H1 (cell line): ENCODE results near the gene DOCK6. TPM values are rescaled to one million over a fixed set of nuclear protein-coding genes. Genes with fewer than 3 reads are reported as not detected.

Source experiments
- CTCF ChIA-PET: fragments of 300-600 bp; sonication (Branson Sonifier 250); formaldehyde crosslinking; loops from one replicate; lab custom pipeline; 2021; ENCODE audit not compliant: partially characterized antibody; lab: Charles Lee
- POLR2A ChIA-PET: fragments of 300-600 bp; sonication (Branson Sonifier 250); formaldehyde crosslinking; loops from one replicate; lab custom pipeline; 2021; ENCODE audit warnings: inconsistent platforms; ENCODE audit not compliant: partially characterized antibody; lab: Charles Lee
- DNase-seq, 2 experiments: peaks; one replicate each; pipeline versions ENCODE4 v3.0.0 to v3.0.0-alpha.2; 2010 to 2022; ENCODE audit warnings: low spot score in 2 of 2, low read depth in 1 of 2, mixed read lengths in 1 of 2
- FAIRE-seq: peaks from 2 replicates; lab custom pipeline; 2011; peaks lifted over from hg19 to GRCh38; lab: Jason Lieb, UNC
- H2AFZ ChIP-seq: 2 replicates; pipeline ENCODE4 v1.8.1; 2012; ENCODE audit warnings: low read length, inconsistent platforms
- H2AK5ac ChIP-seq: 2 replicates; pipeline ENCODE4 v1.6.1; 2013; ENCODE audit warnings: low read depth, low read length
- H2BK120ac ChIP-seq: replicated peaks from 2 replicates; pipeline ENCODE3; 2013; ENCODE audit warnings: low read depth, low read length, inconsistent platforms
- H2BK12ac ChIP-seq: 2 replicates; pipeline ENCODE4 v1.6.1; 2013; ENCODE audit warnings: low read depth, low read length
- H2BK15ac ChIP-seq: 2 replicates; pipeline ENCODE4 v1.6.1; 2013; ENCODE audit warnings: low read length
- H2BK20ac ChIP-seq: 2 replicates; pipeline ENCODE4 v1.6.1; 2013; ENCODE audit warnings: low read length
- H2BK5ac ChIP-seq: 2 replicates; pipeline ENCODE4 v1.6.1; 2013; ENCODE audit warnings: low read depth, low read length
- H3K14ac ChIP-seq: 2 replicates; pipeline ENCODE4 v1.6.1; 2013; ENCODE audit warnings: inconsistent platforms; ENCODE audit not compliant: insufficient read length
- H3K18ac ChIP-seq: 2 replicates; pipeline ENCODE4 v1.6.1; 2013; ENCODE audit warnings: low read length; ENCODE audit errors: extremely low read depth
- H3K23ac ChIP-seq: 2 replicates; pipeline ENCODE4 v1.6.1; 2013; ENCODE audit warnings: inconsistent platforms; ENCODE audit not compliant: insufficient read length
- H3K23me2 ChIP-seq: 2 replicates; pipeline ENCODE4 v1.6.1; 2013; ENCODE audit warnings: low read depth, low read length
- H3K27ac ChIP-seq: 2 replicates; pipeline ENCODE4 v1.6.1; 2011; ENCODE audit warnings: low read depth, low read length, inconsistent platforms
- H3K27me3 ChIP-seq, 4 experiments: replicated peaks in 1 of 4; 1 replicate in 1 of 4; 2 replicates in 3 of 4; pipeline versions ENCODE4 v1.6.1 to v1.8.1; 2011 to 2013; ENCODE audit warnings: low read length in 3 of 4, mild to moderate bottlenecking in 3 of 4, inconsistent platforms in 2 of 4, mixed read lengths in 2 of 4, moderate library complexity in 1 of 4; ENCODE audit not compliant: control insufficient read depth in 3 of 4, insufficient read depth in 3 of 4; ENCODE audit errors: extremely low read depth in 1 of 4
- H3K36me3 ChIP-seq, 4 experiments: 2 replicates each; pipeline versions ENCODE4 v1.6.1 to v1.8.1; 2011 to 2013; ENCODE audit warnings: mild to moderate bottlenecking in 4 of 4, low read length in 3 of 4, moderate library complexity in 2 of 4, control low read depth in 1 of 4, inconsistent platforms in 1 of 4; ENCODE audit not compliant: insufficient read depth in 4 of 4, control insufficient read depth in 2 of 4
- H3K4ac ChIP-seq: replicated peaks from 2 replicates; pipeline ENCODE3; 2013; ENCODE audit warnings: low read length, low read depth, mixed read lengths, inconsistent platforms; ENCODE audit not compliant: insufficient read length
- H3K4me1 ChIP-seq, 4 experiments: replicated peaks in 1 of 4; 1 replicate in 1 of 4; 2 replicates in 3 of 4; pipeline versions ENCODE4 v1.6.1 to v1.8.1; 2011 to 2013; ENCODE audit warnings: low read length in 3 of 4, inconsistent platforms in 2 of 4, mixed read lengths in 1 of 4; ENCODE audit not compliant: insufficient read depth in 4 of 4, control insufficient read depth in 3 of 4
- H3K4me2 ChIP-seq, 2 experiments: 2 replicates each; pipeline versions ENCODE4 v1.6.1 to v1.8.1; 2011 to 2013; ENCODE audit warnings: low read depth in 2 of 2, low read length in 2 of 2, control low read depth in 1 of 2, inconsistent platforms in 1 of 2, mild to moderate bottlenecking in 1 of 2; ENCODE audit not compliant: insufficient read depth in 1 of 2
- H3K4me3 ChIP-seq, 4 experiments: fragments of 200-600, 300-600 bp in 1 of 4; sonication (generic), shearing (Covaris generic), sonication (Bioruptor Twin) in 1 of 4; 2 replicates each; pipeline versions ENCODE4 v1.5.1 to v1.8.1; 2011 to 2016; ENCODE audit warnings: low read length in 4 of 4, low read depth in 3 of 4, control low read depth in 2 of 4, inconsistent platforms in 2 of 4, mild to moderate bottlenecking in 2 of 4, mixed read lengths in 1 of 4, moderate library complexity in 1 of 4; ENCODE audit not compliant: insufficient read depth in 2 of 4; ENCODE audit errors: extremely low read depth in 1 of 4
- H3K56ac ChIP-seq: replicated peaks from 2 replicates; pipeline ENCODE3; 2013; ENCODE audit warnings: low read depth, mild to moderate bottlenecking, mixed read lengths, low read length, inconsistent platforms; ENCODE audit not compliant: insufficient read length
- H3K79me1 ChIP-seq: 2 replicates; pipeline ENCODE4 v1.6.1; 2013; ENCODE audit warnings: low read depth, low read length, control low read depth
- H3K79me2 ChIP-seq, 2 experiments: 2 replicates each; pipeline versions ENCODE4 v1.6.1 to v1.8.1; 2012 to 2013; ENCODE audit warnings: low read length in 2 of 2, mild to moderate bottlenecking in 2 of 2, inconsistent platforms in 1 of 2; ENCODE audit not compliant: insufficient read depth in 2 of 2, control insufficient read depth in 1 of 2
- H3K9ac ChIP-seq, 4 experiments: replicated peaks in 1 of 4; 1 replicate in 1 of 4; 2 replicates in 3 of 4; pipeline versions ENCODE4 v1.6.1 to v1.8.1; 2011 to 2013; ENCODE audit warnings: low read depth in 3 of 4, low read length in 3 of 4, control low read depth in 2 of 4, mild to moderate bottlenecking in 2 of 4, moderate library complexity in 2 of 4, inconsistent platforms in 1 of 4; ENCODE audit errors: extremely low read depth in 1 of 4
- H3K9me3 ChIP-seq, 2 experiments: 2 replicates each; pipeline versions ENCODE4 v1.6.1 to v1.8.1; 2012 to 2013; ENCODE audit warnings: mild to moderate bottlenecking in 2 of 2, moderate library complexity in 2 of 2, control low read depth in 1 of 2, inconsistent platforms in 1 of 2, low read depth in 1 of 2, low read length in 1 of 2, mixed read lengths in 1 of 2; ENCODE audit not compliant: insufficient read depth in 2 of 2
- H4K20me1 ChIP-seq, 2 experiments: replicated peaks in 1 of 2; 2 replicates each; pipeline versions ENCODE3 to v1.8.1; 2011 to 2013; ENCODE audit warnings: inconsistent platforms in 2 of 2, low read length in 2 of 2, mild to moderate bottlenecking in 1 of 2; ENCODE audit not compliant: insufficient read depth in 2 of 2, control insufficient read depth in 1 of 2
- H4K5ac ChIP-seq: 2 replicates; pipeline ENCODE4 v1.6.1; 2013; ENCODE audit warnings: low read length, low read depth, mixed read lengths, inconsistent platforms; ENCODE audit not compliant: insufficient read length
- H4K8ac ChIP-seq: 2 replicates; pipeline ENCODE4 v1.8.0; 2013; ENCODE audit warnings: mild to moderate bottlenecking, moderate library complexity, low read length, inconsistent platforms; ENCODE audit not compliant: insufficient read depth; ENCODE audit errors: extremely low read depth
- H4K91ac ChIP-seq: replicated peaks from 2 replicates; pipeline ENCODE3; 2013; ENCODE audit warnings: low read length, mixed read lengths, inconsistent platforms; ENCODE audit not compliant: insufficient read length
- ATF2 ChIP-seq: IDR thresholded peaks from 2 replicates; pipeline ENCODE4 v1.6.1; 2012; ENCODE audit warnings: low read length, inconsistent platforms
- BRCA1 ChIP-seq: IDR thresholded peaks from 2 replicates; pipeline ENCODE4 v1.6.1; 2012; ENCODE audit warnings: low read depth, low read length, improper control_type of control experiment
- CEBPB ChIP-seq: IDR thresholded peaks from 2 replicates; pipeline ENCODE4 v1.6.1; 2012; ENCODE audit warnings: low read depth, low read length
- EP300 ChIP-seq, 2 experiments: IDR thresholded peaks; 1 replicate in 1 of 2; 2 replicates in 1 of 2; pipeline ENCODE4 v1.6.1; 2011 to 2012; ENCODE audit warnings: low read depth in 2 of 2, low read length in 2 of 2, mild to moderate bottlenecking in 2 of 2, borderline replicate concordance in 1 of 2, inconsistent platforms in 1 of 2, moderate library complexity in 1 of 2
- JUND ChIP-seq: IDR thresholded peaks from 2 replicates; pipeline ENCODE4 v1.6.1; 2011; ENCODE audit warnings: mild to moderate bottlenecking, improper control_type of control experiment, low read length
- KDM1A ChIP-seq: fragments of 200-600, 300-600 bp; sonication (generic); IDR thresholded peaks from 2 replicates; pipeline ENCODE4 v1.7.1; 2016; ENCODE audit warnings: mild to moderate bottlenecking, low read length, borderline replicate concordance
- NRF1 ChIP-seq: IDR thresholded peaks from 2 replicates; pipeline ENCODE4 v1.6.1; 2011; ENCODE audit warnings: mild to moderate bottlenecking, low read depth, low read length, improper control_type of control experiment
- RNF2 ChIP-seq: fragments of 200-900, 300-1000 bp; sonication (generic); IDR thresholded peaks from 2 replicates; pipeline ENCODE4 v1.7.1; 2016; ENCODE audit warnings: borderline replicate concordance, low read depth, mild to moderate bottlenecking, antibody characterized with exemption, low read length; ENCODE audit not compliant: poor library complexity, severe bottlenecking; ENCODE audit errors: missing control alignments
- WGBS, 2 experiments: shearing (Covaris generic) in 1 of 2; methylation state at CpG; one replicate each; pipeline versions ENCODE4 v1.1.6 to v1.1.7; 2013 to 2015; ENCODE audit warnings: low lambda C conversion rate in 2 of 2, mixed read lengths in 2 of 2, inconsistent platforms in 1 of 2, low coverage in 1 of 2, missing lambda C conversion rate in 1 of 2; ENCODE audit not compliant: insufficient replicate concordance in 2 of 2, insufficient coverage in 1 of 2, insufficient read length in 1 of 2; ENCODE audit errors: extremely low coverage in 1 of 2, missing lambda C conversion rate in 1 of 2; 5-methylcytosine and 5-hydroxymethylcytosine counted together
- polyA plus RNA-seq, 7 experiments: library from polyadenylated mRNA; depleted of rRNA in 3 of 7; stranded (reverse) in 5 of 7; unstranded in 2 of 7; fragments of >200 nt in 5 of 7; fragments of 200-250 nt in 2 of 7; gene quantifications; 1 replicate in 5 of 7; 2 replicates in 1 of 7; 4 replicates in 1 of 7; pipeline versions ENCODE4 v1.2.1 to v1.2.3, GENCODE V29; 2011 to 2013; ENCODE audit warnings: missing spikeins in 2 of 7, mixed read lengths in 2 of 7
- total RNA-seq: library from RNA; stranded (reverse); fragmentation: NEBNext Ultra II Directional; extraction: Animal tissue kit (Norgen Biotek cat#: 25700); gene quantifications from 2 replicates; pipeline ENCODE4 v1.2.1, GENCODE V29; 2021

The DOCK6 gene
- total and polyA plus RNA-seq, 2 of the 8 experiments (the other 6 are each of a cell fraction or from before 2014, with no cell fraction given) = 25.5 to 54.7 TPM

DNA sequence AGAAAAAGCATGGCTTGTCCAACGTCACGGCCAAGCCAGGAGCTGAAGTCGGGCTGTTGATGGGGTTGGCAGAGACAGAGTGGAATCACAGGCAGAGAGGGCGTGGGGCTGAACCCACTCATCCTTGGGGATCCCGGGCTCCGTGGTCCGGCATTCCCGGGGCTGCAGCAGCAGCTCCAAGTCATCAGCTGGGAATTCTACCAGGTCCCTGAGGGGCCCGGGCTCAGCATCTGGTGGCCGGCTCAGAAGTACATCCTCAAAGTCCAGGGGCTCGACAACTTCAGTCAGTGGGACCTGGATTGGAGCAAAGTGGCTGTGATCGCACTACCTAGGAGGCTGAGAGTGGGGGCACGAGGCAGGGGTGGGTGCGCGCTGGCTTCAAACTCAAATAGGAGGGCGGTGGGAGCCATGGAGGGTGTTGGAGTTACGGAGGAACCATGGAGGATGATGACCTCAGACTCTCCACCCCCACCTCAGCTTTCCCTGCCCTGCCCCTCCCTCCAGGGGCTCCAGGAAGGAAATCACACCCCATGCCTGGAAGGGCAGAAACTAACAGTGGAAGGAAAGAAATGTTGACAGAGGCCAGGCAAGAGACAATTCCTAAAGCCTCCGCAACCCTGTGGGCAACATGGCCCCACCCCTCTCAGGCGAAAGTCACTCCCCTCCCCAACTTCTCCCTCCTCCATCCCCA lies 9.5 kb downstream of the DOCK6 start:
- Histone ChIP-seq H2AK5ac (no peak overlapping the region), H4K20me1 (peaks cover 0 to 8% of the 10 kb centered on the region in 2 experiments), H3K79me2 (no peaks in the 10 kb centered on the region), H3K9me3 (no peaks in the 10 kb centered on the region), H3K14ac (no peak overlapping the region), H2BK15ac (no peak overlapping the region), H3K4me3 (no peak overlapping the region), H4K91ac (no peak overlapping the region), H2BK12ac (no peak overlapping the region), H3K36me3 (peaks cover 4 to 17% (median 11%) of the 10 kb centered on the region in 4 experiments; a peak in 6 of 8 replicates), H4K5ac (no peak overlapping the region), H3K23me2 (no peaks in the 10 kb centered on the region), H3K23ac (no peak overlapping the region)
- FAIRE-seq = no peak
- POLR2A ChIA-PET = interaction anchor here (1.1 kb wide), 1 partner anchor 9 kb away, joined by 3 read pairs; no protein-coding TSS in a partner anchor
- TF ChIP-seq NRF1 (no peak), ATF2 (no peak), CEBPB (no peak), EP300 (IDR thresholded peaks at IDR 0.05; ENCODE audit: borderline replicate concordance in 1 of 2, low read depth in 2 of 2, low read length in 2 of 2) (no peak), BRCA1 (no peak), RNF2 (no peak), JUND (no peak), KDM1A (no peak)
- TF ChIP-seq, all 59 proteins: peak for 0
- no peaks in the 10 kb centered on the region for H3K79me1 ChIP-seq
- WGBS, 2 experiments = 92% methylated on average over 19 of the region's 19 CpGs; no CpG with 5 or more reads in 1 of the 2 experiments
- no peak overlapping the region for H2AFZ ChIP-seq
- H4K8ac ChIP-seq = no peak overlapping the region
- CTCF ChIA-PET = interaction anchor here (0.5 kb wide), 1 partner anchor 291 kb away, joined by 3 read pairs; no protein-coding TSS in a partner anchor
- H3K4me1 ChIP-seq = peaks cover 0 to 5% (median 0%) of the 10 kb centered on the region in 4 experiments; a peak in 3 of 7 replicates
- no peak overlapping the region for H3K56ac ChIP-seq
- no peak for DNase-seq
- H2BK20ac ChIP-seq = no peak overlapping the region
- no peak overlapping the region for H3K18ac ChIP-seq
- H3K4ac ChIP-seq = no peak overlapping the region
- no peak overlapping the region for H3K9ac ChIP-seq
- H2BK5ac ChIP-seq = no peak overlapping the region
- no peak overlapping the region for H2BK120ac ChIP-seq
- H3K27me3 ChIP-seq = no peaks in the 10 kb centered on the region
- no peak overlapping the region for H3K4me2 ChIP-seq
- H3K27ac ChIP-seq = no peak overlapping the region
